Endodermal cell (in vitro differentiated cells): ENCODE data around the gene GARNL3. TPM values are rescaled to one million over a fixed set of nuclear protein-coding genes. Genes with fewer than 3 reads are reported as not detected.
A peak's percentile ranks its signal among the peaks of the same experiment; 100 is the strongest.

Source experiments
- DNase-seq: peaks from one replicate; pipeline ENCODE4 v3.0.0-alpha.2; 2017
- H3K27ac ChIP-seq: 2 replicates; pipeline ENCODE4 v1.5.1; 2013; ENCODE audit warnings: mild to moderate bottlenecking, low read depth, low read length, moderate library complexity
- H3K27me3 ChIP-seq: 2 replicates; pipeline ENCODE4 v1.6.1; 2013; ENCODE audit warnings: mild to moderate bottlenecking, low read length, moderate library complexity; ENCODE audit not compliant: insufficient read depth, control insufficient read depth, poor library complexity, severe bottlenecking
- H3K36me3 ChIP-seq: 2 replicates; pipeline ENCODE4 v1.7.0; 2013; ENCODE audit warnings: mild to moderate bottlenecking, low read length, moderate library complexity; ENCODE audit not compliant: control insufficient read depth, insufficient read depth
- H3K4me1 ChIP-seq: one replicate; pipeline ENCODE4 v1.7.0; 2013; ENCODE audit warnings: low read length; ENCODE audit not compliant: control insufficient read depth, insufficient read depth
- H3K4me3 ChIP-seq: 2 replicates; pipeline ENCODE4 v1.5.1; 2013; ENCODE audit warnings: mild to moderate bottlenecking, low read length, moderate library complexity
- H3K9ac ChIP-seq: 2 replicates; pipeline ENCODE4 v1.6.1; 2013; ENCODE audit warnings: mild to moderate bottlenecking, low read length, moderate library complexity; ENCODE audit not compliant: poor library complexity, severe bottlenecking; ENCODE audit errors: extremely low read depth
- H3K9me3 ChIP-seq: 2 replicates; pipeline ENCODE4 v1.6.1; 2013; ENCODE audit warnings: mild to moderate bottlenecking, low read length, moderate library complexity; ENCODE audit not compliant: control insufficient read depth
- H3K27ac Mint-ChIP-seq: 2 replicates; pipeline ENCODE4 v1.8.0; 2020; ENCODE audit warnings: mixed read lengths
- H3K27me3 Mint-ChIP-seq: 2 replicates; pipeline ENCODE4 v1.8.0; 2021; ENCODE audit warnings: mild to moderate bottlenecking, mixed read lengths; ENCODE audit not compliant: insufficient read depth
- H3K36me3 Mint-ChIP-seq: 2 replicates; pipeline ENCODE4 v1.8.0; 2020; ENCODE audit warnings: low read depth, mixed read lengths
- H3K4me1 Mint-ChIP-seq: 2 replicates; pipeline ENCODE4 v1.8.0; 2020; ENCODE audit warnings: mixed read lengths
- H3K4me3 Mint-ChIP-seq: 2 replicates; pipeline ENCODE4 v1.8.0; 2020; ENCODE audit warnings: mild to moderate bottlenecking, moderate library complexity, mixed read lengths
- H3K9me3 Mint-ChIP-seq: 2 replicates; pipeline ENCODE4 v1.8.0; 2020; ENCODE audit warnings: mild to moderate bottlenecking, mixed read lengths
- CTCF ChIP-seq: fragments of 200-600 bp; sonication (generic); conservative IDR thresholded peaks from 2 replicates; pipeline ENCODE4 v1.5.0; 2021; ENCODE audit warnings: antibody characterized with exemption, mild to moderate bottlenecking
- WGBS, 2 experiments: methylation state at CpG; one replicate each; pipeline versions ENCODE4 v1.1.5 to v1.1.7; 2013; ENCODE audit warnings: missing lambda C conversion rate in 2 of 2, mixed read lengths in 1 of 2; ENCODE audit not compliant: insufficient coverage in 1 of 2, insufficient read length in 1 of 2; 5-methylcytosine and 5-hydroxymethylcytosine counted together
- total RNA-seq, 2 donors: library from RNA; stranded (reverse); fragmentation: NEBNext Ultra II Directional in 1 of 2; extraction: Animal tissue kit (Norgen Biotek cat#: 25700) in 1 of 2; gene quantifications; 2 replicates in 1 of 2; 3 replicates in 1 of 2; pipeline ENCODE4 v1.2.1, GENCODE V29; 2021

Gene GARNL3
- total RNA-seq, 2 donors from 2014 or later: 7.2 to 12.8 TPM

- Mint-ChIP-seq H3K27ac (no peak overlapping the region), H3K4me3 (no peak overlapping the region), H3K27me3 (peaks cover 24% of the 10 kb centered on the region), H3K4me1 (peaks cover 3% of the 10 kb centered on the region), H3K36me3 (no peaks in the 10 kb centered on the region), H3K9me3 (no peaks in the 10 kb centered on the region)
- no peak overlapping the region for H3K27ac ChIP-seq
- H3K9me3 ChIP-seq: no peaks in the 10 kb centered on the region
- DNase-seq: peak; percentile 22
- H3K36me3 ChIP-seq: no peaks in the 10 kb centered on the region
- TF ChIP-seq CTCF: no peak
- H3K27me3 ChIP-seq: peaks cover 35% of the 10 kb centered on the region
- H3K4me1 ChIP-seq: no peaks in the 10 kb centered on the region
- 89% methylated on average over 2 to 6 of the region's 6 CpGs for WGBS, 2 experiments
- no peak overlapping the region for H3K4me3 ChIP-seq
- no peak overlapping the region for H3K9ac ChIP-seq
These were observed 45.1 kb upstream of the GARNL3 start for GRCh38 chr9:127219520-127219919.

GRCh38 chr9:127221695-127222094, 42.9 kb upstream of the GARNL3 start:
- Histone ChIP-seq H3K9ac (no peak overlapping the region), H3K9me3 (no peaks in the 10 kb centered on the region), H3K27ac (no peak overlapping the region), H3K36me3 (no peaks in the 10 kb centered on the region), H3K4me3 (no peak overlapping the region), H3K27me3 (peaks cover 45% of the 10 kb centered on the region), H3K4me1 (no peaks in the 10 kb centered on the region)
- no peaks in the 10 kb centered on the region for H3K9me3 Mint-ChIP-seq
- peak; percentile 18 for DNase-seq
- 91% methylated on average over 1 to 2 of the region's 2 CpGs for WGBS, 2 experiments
- peaks cover 2% of the 10 kb centered on the region for H3K4me1 Mint-ChIP-seq
- TF ChIP-seq CTCF: no peak
- peaks cover 34% of the 10 kb centered on the region for H3K27me3 Mint-ChIP-seq
- no peak overlapping the region for H3K27ac Mint-ChIP-seq
- H3K4me3 Mint-ChIP-seq: no peak overlapping the region
- H3K36me3 Mint-ChIP-seq: no peaks in the 10 kb centered on the region

GRCh38 chr9:127222388-127223095, 42.0 kb upstream of the GARNL3 start:
- H3K36me3 ChIP-seq: no peaks in the 10 kb centered on the region
- H3K36me3 Mint-ChIP-seq: no peaks in the 10 kb centered on the region
- H3K27me3 ChIP-seq: peaks cover 52% of the 10 kb centered on the region
- H3K4me3 Mint-ChIP-seq: no peak overlapping the region
- no peaks in the 10 kb centered on the region for H3K4me1 ChIP-seq
- H3K27me3 Mint-ChIP-seq: peaks cover 42% of the 10 kb centered on the region
- peaks cover 2% of the 10 kb centered on the region for H3K4me1 Mint-ChIP-seq
- 92 to 95% methylated on average over 7 to 15 of the region's 15 CpGs for WGBS, 2 experiments
- H3K9me3 Mint-ChIP-seq: no peaks in the 10 kb centered on the region
- peak; percentile 11 for DNase-seq
- H3K27ac Mint-ChIP-seq: no peak overlapping the region
- H3K9ac ChIP-seq: no peak overlapping the region
- H3K4me3 ChIP-seq: no peak overlapping the region
- H3K9me3 ChIP-seq: no peaks in the 10 kb centered on the region
- H3K27ac ChIP-seq: no peak overlapping the region
- no peak for TF ChIP-seq CTCF
